HEK293 (cell line): ENCODE results near the gene GAST.

Experiments
- FEZF1 ChIP-seq: fragments of 450-650 bp; formaldehyde crosslinking; IDR thresholded peaks from 2 replicates; pipeline ENCODE4 v1.5.1; 2016; ENCODE audit warnings: missing biosample characterization, missing genetic modification characterization
- GFI1B ChIP-seq: fragments of 450-650 bp; formaldehyde crosslinking; IDR thresholded peaks from 2 replicates; pipeline ENCODE4 v1.5.1; 2016; ENCODE audit warnings: missing biosample characterization, missing genetic modification characterization
- GLI4 ChIP-seq: fragments of 450-650 bp; formaldehyde crosslinking; IDR thresholded peaks from 2 replicates; pipeline ENCODE4 v1.5.1; 2016; ENCODE audit warnings: missing biosample characterization, missing genetic modification characterization
- HOXA7 ChIP-seq: sonication (generic); formaldehyde crosslinking; IDR thresholded peaks from 2 replicates; pipeline ENCODE4 v1.8.1; 2022; ENCODE audit warnings: missing genetic modification reagents, borderline replicate concordance
- HOXD13 ChIP-seq: sonication (generic); formaldehyde crosslinking; IDR thresholded peaks from 2 replicates; pipeline ENCODE4 v1.8.0; 2022; ENCODE audit warnings: missing genetic modification reagents, borderline replicate concordance
- KLF1 ChIP-seq: fragments of 450-650 bp; formaldehyde crosslinking; IDR thresholded peaks from 2 replicates; pipeline ENCODE4 v1.5.1; 2016; ENCODE audit warnings: missing biosample characterization, missing genetic modification characterization
- KLF10 ChIP-seq: fragments of 450-650 bp; IDR thresholded peaks from 2 replicates; pipeline ENCODE4 v1.5.1; 2018; ENCODE audit warnings: missing biosample characterization, mild to moderate bottlenecking, missing genetic modification characterization
- KLF16 ChIP-seq: fragments of 450-650 bp; formaldehyde crosslinking; IDR thresholded peaks from 2 replicates; pipeline ENCODE4 v1.5.1; 2017; ENCODE audit warnings: missing biosample characterization, missing genetic modification characterization
- KLF8 ChIP-seq: fragments of 450-650 bp; formaldehyde crosslinking; IDR thresholded peaks from 2 replicates; pipeline ENCODE4 v1.5.1; 2016; ENCODE audit warnings: missing biosample characterization, missing genetic modification characterization
- PBX3 ChIP-seq: sonication (generic); formaldehyde crosslinking; IDR thresholded peaks from 2 replicates; pipeline ENCODE4 v1.8.1; 2022; ENCODE audit warnings: mild to moderate bottlenecking, moderate library complexity, missing genetic modification reagents
- REPIN1 ChIP-seq: fragments of 450-650 bp; formaldehyde crosslinking; IDR thresholded peaks from 2 replicates; pipeline ENCODE4 v1.5.1; 2017; ENCODE audit warnings: missing biosample characterization, missing genetic modification characterization, low read depth
- ZBTB6 ChIP-seq: fragments of 450-650 bp; formaldehyde crosslinking; IDR thresholded peaks from 2 replicates; pipeline ENCODE4 v1.5.1; 2017; ENCODE audit warnings: missing biosample characterization, missing genetic modification characterization
- ZFP3 ChIP-seq: fragments of 450-650 bp; formaldehyde crosslinking; IDR thresholded peaks from 2 replicates; pipeline ENCODE4 v1.5.1; 2016; ENCODE audit warnings: low read depth, missing biosample characterization, missing genetic modification characterization
- ZNF138 ChIP-seq: fragments of 450-650 bp; formaldehyde crosslinking; IDR thresholded peaks from 2 replicates; pipeline ENCODE4 v1.5.1; 2016; ENCODE audit warnings: missing biosample characterization, missing genetic modification characterization, borderline replicate concordance
- ZNF174 ChIP-seq: fragments of 450-650 bp; formaldehyde crosslinking; IDR thresholded peaks from 2 replicates; pipeline ENCODE4 v1.5.0; 2017; ENCODE audit warnings: missing biosample characterization, mild to moderate bottlenecking, missing genetic modification characterization
- ZNF221 ChIP-seq: fragments of 450-650 bp; formaldehyde crosslinking; IDR thresholded peaks from 2 replicates; pipeline ENCODE4 v1.5.1; 2017; ENCODE audit warnings: missing biosample characterization, missing genetic modification characterization, borderline replicate concordance
- ZNF274 ChIP-seq, 2 experiments: fragments of 200-500 bp in 1 of 2; fragments of 450-650 bp in 1 of 2; sonication (Bioruptor generic) in 1 of 2; formaldehyde crosslinking in 1 of 2; IDR thresholded peaks; 2 replicates each; pipeline versions ENCODE4 v1.5.1 to v1.6.1; 2014 to 2016; ENCODE audit warnings: borderline replicate concordance in 1 of 2, inconsistent platforms in 1 of 2, low read length in 1 of 2, missing biosample characterization in 1 of 2, missing genetic modification characterization in 1 of 2
- ZNF280C ChIP-seq: fragments of 450-650 bp; formaldehyde crosslinking; IDR thresholded peaks from 2 replicates; pipeline ENCODE4 v1.5.1; 2016; ENCODE audit warnings: missing biosample characterization, missing genetic modification characterization
- ZNF404 ChIP-seq: fragments of 450-650 bp; formaldehyde crosslinking; IDR thresholded peaks from 2 replicates; pipeline ENCODE4 v1.5.1; 2017; ENCODE audit warnings: missing biosample characterization, missing genetic modification characterization
- ZNF449 ChIP-seq: fragments of 450-650 bp; formaldehyde crosslinking; IDR thresholded peaks from 2 replicates; pipeline ENCODE4 v1.5.1; 2017; ENCODE audit warnings: missing biosample characterization, mild to moderate bottlenecking, missing genetic modification characterization, moderate library complexity
- ZNF48 ChIP-seq: fragments of 450-650 bp; formaldehyde crosslinking; IDR thresholded peaks from 2 replicates; pipeline ENCODE4 v1.5.1; 2016; ENCODE audit warnings: missing biosample characterization, missing genetic modification characterization
- ZNF501 ChIP-seq: fragments of 450-650 bp; formaldehyde crosslinking; IDR thresholded peaks from 2 replicates; pipeline ENCODE4 v1.5.1; 2016; ENCODE audit warnings: missing biosample characterization, missing genetic modification characterization
- ZNF548 ChIP-seq: fragments of 450-650 bp; formaldehyde crosslinking; IDR thresholded peaks from 2 replicates; pipeline ENCODE4 v1.5.1; 2016; ENCODE audit warnings: missing biosample characterization, missing genetic modification characterization
- ZNF629 ChIP-seq: fragments of 450-650 bp; formaldehyde crosslinking; IDR thresholded peaks from 2 replicates; pipeline ENCODE4 v1.5.1; 2017; ENCODE audit warnings: missing biosample characterization, missing genetic modification characterization
- ZNF791 ChIP-seq: fragments of 450-650 bp; formaldehyde crosslinking; IDR thresholded peaks from 2 replicates; pipeline ENCODE4 v1.5.1; 2016; ENCODE audit warnings: missing biosample characterization, missing genetic modification characterization
- ZNF830 ChIP-seq: fragments of 450-650 bp; IDR thresholded peaks from 2 replicates; pipeline ENCODE4 v1.5.0; 2018; ENCODE audit warnings: missing biosample characterization, missing genetic modification characterization, low read depth, mild to moderate bottlenecking, moderate library complexity
- TF ChIP-seq, protein P1 (sequence below): fragments of 450-650 bp; formaldehyde crosslinking; IDR thresholded peaks from 2 replicates; pipeline ENCODE4 v1.5.1; 2016; ENCODE audit warnings: missing biosample characterization, missing genetic modification characterization
- TF ChIP-seq, protein P2 (sequence below): fragments of 450-650 bp; formaldehyde crosslinking; IDR thresholded peaks from 2 replicates; pipeline ENCODE4 v1.5.1; 2016; ENCODE audit warnings: missing biosample characterization, missing genetic modification characterization
- TF ChIP-seq, protein P3 (sequence below): fragments of 450-650 bp; formaldehyde crosslinking; IDR thresholded peaks from 2 replicates; pipeline ENCODE4 v1.5.1; 2016; ENCODE audit warnings: missing biosample characterization, missing genetic modification characterization
- TF ChIP-seq, protein P4 (sequence below): fragments of 450-650 bp; formaldehyde crosslinking; IDR thresholded peaks from 2 replicates; pipeline ENCODE4 v1.5.1; 2017; ENCODE audit warnings: missing biosample characterization, missing genetic modification characterization

The GAST gene

DNA sequence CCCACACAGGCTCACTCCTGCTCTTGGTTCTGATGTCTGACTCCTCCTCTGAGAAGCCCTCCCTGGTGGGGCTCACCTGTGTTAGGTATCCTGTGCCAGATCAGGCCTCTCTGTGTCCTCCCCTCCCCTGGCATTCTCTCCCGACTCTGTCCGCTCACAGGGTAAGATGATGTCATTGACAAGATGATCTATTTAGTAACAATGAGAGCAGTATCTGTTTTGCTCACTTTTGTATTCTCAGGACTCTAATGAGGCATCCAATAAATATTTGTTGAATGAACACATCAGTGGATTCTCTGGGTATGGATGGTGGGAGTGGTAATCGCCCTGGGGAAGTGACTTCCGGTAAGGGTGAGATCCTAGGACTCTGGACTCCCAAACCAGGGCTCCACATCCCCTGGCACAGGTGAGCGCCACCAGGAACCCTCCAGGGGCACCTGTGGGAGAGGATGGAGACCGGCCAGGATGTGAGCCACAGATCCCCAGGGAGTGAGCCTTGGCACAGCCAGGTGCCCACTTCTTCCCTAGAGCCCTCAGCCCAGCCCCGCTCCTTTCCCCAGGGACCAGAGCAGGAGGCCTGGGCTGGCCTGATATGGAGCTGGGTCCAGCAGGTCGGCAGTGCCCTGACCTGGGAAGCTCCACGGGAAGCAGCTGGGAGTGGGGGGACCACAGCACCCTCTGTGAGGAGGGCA lies 27.7 kb downstream of the GAST start (continued):
- TF ChIP-seq ZNF791 (tag by site-specific recombination) = no peak
- no peak for TF ChIP-seq GLI4 (tag by site-specific recombination)
- TF ChIP-seq, protein P1, sequence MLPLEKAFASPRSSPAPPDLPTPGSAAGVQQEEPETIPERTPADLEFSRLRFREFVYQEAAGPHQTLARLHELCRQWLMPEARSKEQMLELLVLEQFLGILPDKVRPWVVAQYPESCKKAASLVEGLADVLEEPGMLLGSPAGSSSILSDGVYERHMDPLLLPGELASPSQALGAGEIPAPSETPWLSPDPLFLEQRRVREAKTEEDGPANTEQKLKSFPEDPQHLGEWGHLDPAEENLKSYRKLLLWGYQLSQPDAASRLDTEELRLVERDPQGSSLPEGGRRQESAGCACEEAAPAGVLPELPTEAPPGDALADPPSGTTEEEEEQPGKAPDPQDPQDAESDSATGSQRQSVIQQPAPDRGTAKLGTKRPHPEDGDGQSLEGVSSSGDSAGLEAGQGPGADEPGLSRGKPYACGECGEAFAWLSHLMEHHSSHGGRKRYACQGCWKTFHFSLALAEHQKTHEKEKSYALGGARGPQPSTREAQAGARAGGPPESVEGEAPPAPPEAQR = no peak
- no peak for TF ChIP-seq KLF8
- no peak for TF ChIP-seq ZNF449
- TF ChIP-seq ZFP3 (tag by site-specific recombination) = no peak
- TF ChIP-seq, protein P2, sequence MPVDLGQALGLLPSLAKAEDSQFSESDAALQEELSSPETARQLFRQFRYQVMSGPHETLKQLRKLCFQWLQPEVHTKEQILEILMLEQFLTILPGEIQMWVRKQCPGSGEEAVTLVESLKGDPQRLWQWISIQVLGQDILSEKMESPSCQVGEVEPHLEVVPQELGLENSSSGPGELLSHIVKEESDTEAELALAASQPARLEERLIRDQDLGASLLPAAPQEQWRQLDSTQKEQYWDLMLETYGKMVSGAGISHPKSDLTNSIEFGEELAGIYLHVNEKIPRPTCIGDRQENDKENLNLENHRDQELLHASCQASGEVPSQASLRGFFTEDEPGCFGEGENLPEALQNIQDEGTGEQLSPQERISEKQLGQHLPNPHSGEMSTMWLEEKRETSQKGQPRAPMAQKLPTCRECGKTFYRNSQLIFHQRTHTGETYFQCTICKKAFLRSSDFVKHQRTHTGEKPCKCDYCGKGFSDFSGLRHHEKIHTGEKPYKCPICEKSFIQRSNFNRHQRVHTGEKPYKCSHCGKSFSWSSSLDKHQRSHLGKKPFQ = no peak
- TF ChIP-seq HOXA7 (CRISPR knock-in tag) = no peak
- no peak for TF ChIP-seq REPIN1
- TF ChIP-seq KLF10 (tag by site-specific recombination) = no peak
- no peak for TF ChIP-seq ZNF138 (tag by site-specific recombination)
- peak; percentile 69 for TF ChIP-seq FEZF1 (tag by site-specific recombination)
- TF ChIP-seq, protein P3, sequence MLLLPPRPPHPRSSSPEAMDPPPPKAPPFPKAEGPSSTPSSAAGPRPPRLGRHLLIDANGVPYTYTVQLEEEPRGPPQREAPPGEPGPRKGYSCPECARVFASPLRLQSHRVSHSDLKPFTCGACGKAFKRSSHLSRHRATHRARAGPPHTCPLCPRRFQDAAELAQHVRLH = no peak
- peak; percentile 82 for TF ChIP-seq ZNF629
- no peak for TF ChIP-seq ZNF830 (tag by site-specific recombination)
- no peak for TF ChIP-seq GFI1B (tag by site-specific recombination)
- TF ChIP-seq, protein P4, sequence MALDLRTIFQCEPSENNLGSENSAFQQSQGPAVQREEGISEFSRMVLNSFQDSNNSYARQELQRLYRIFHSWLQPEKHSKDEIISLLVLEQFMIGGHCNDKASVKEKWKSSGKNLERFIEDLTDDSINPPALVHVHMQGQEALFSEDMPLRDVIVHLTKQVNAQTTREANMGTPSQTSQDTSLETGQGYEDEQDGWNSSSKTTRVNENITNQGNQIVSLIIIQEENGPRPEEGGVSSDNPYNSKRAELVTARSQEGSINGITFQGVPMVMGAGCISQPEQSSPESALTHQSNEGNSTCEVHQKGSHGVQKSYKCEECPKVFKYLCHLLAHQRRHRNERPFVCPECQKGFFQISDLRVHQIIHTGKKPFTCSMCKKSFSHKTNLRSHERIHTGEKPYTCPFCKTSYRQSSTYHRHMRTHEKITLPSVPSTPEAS (tag by site-specific recombination) = no peak
- no peak for TF ChIP-seq ZNF221 (tag by site-specific recombination)
- TF ChIP-seq KLF1 = no peak
- no peak for TF ChIP-seq ZNF501 (tag by site-specific recombination)
- TF ChIP-seq ZNF274 (IDR thresholded peaks at IDR 0.05; ENCODE audit: low read length) = no peak
- TF ChIP-seq ZNF274 (tag by site-specific recombination; IDR thresholded peaks at IDR 0.05; ENCODE audit: borderline replicate concordance) = no peak
- TF ChIP-seq ZNF280C (tag by site-specific recombination) = no peak
- no peak for TF ChIP-seq HOXD13 (CRISPR knock-in tag)
- no peak for TF ChIP-seq ZNF174 (tag by site-specific recombination)
- no peak for TF ChIP-seq ZNF548
- no peak for TF ChIP-seq KLF16
- no peak for TF ChIP-seq PBX3 (CRISPR knock-in tag)
- no peak for TF ChIP-seq ZBTB6 (tag by site-specific recombination)
- TF ChIP-seq ZNF404 (tag by site-specific recombination) = no peak
- no peak for TF ChIP-seq ZNF48 (tag by site-specific recombination)
